ENCODE results near the gene B4GALNT1.

GRCh38 chr12:57586128-57586527, 46.9 kb downstream of the B4GALNT1 start:
- TF ChIP-seq CTCF (optimal IDR thresholded peaks at IDR 0.05 in 1 of 3, IDR thresholded peaks at IDR 0.05 in 1 of 3, conservative IDR thresholded peaks at IDR 0.05 in 1 of 3; ENCODE audit: extremely low read depth in 1 of 3, insufficient read depth in 2 of 3, low read length in 3 of 3) (no peak), EZH2 (IDR thresholded peaks at IDR 0.05; ENCODE audit: low read length) (no peak)

All from keratinocyte (primary cell).